ENCODE measurements around the gene NAT8L.
"Not testable (repeated sequence)": the region's sequence is repeated elsewhere in the genome, so short reads cannot be mapped to it uniquely, and the experiment has no call there.

NAT8L gene

GRCh38 chr4:2059046-2059725 lies at the start of gene NAT8L:
Gene NAT8L (plus strand): TSS chr4:2059327. CDS start chr4:2059512, 185 bp downstream.
- DNase-seq = peak; percentile 17

GRCh38 chr4:2009651-2010233 lies 49.4 kb upstream of the NAT8L start:
- peak; percentile 22 for DNase-seq

GRCh38 chr4:2011583-2011982 lies 47.5 kb upstream of the NAT8L start:
- no peak for DNase-seq

GRCh38 chr4:2015008-2015407 lies 44.1 kb upstream of the NAT8L start:
- DNase-seq = no peak

GRCh38 chr4:2021358-2022018 lies 37.6 kb upstream of the NAT8L start:
- not testable (repeated sequence) for DNase-seq

- DNase-seq = no peak
Observed at GRCh38 chr4:2024683-2025082, 34.4 kb upstream of the NAT8L start.

GRCh38 chr4:2025817-2026216 lies 33.3 kb upstream of the NAT8L start:
- DNase-seq = no peak

GRCh38 chr4:2027120-2027519 lies 32.0 kb upstream of the NAT8L start:
- not testable (repeated sequence) for DNase-seq

GRCh38 chr4:2031161-2031560 lies 28.0 kb upstream of the NAT8L start:
- DNase-seq = not testable (repeated sequence)

- DNase-seq = no peak
Observed at GRCh38 chr4:2036327-2036726, 22.8 kb upstream of the NAT8L start.

GRCh38 chr4:2036866-2037265 lies 22.3 kb upstream of the NAT8L start:
- DNase-seq = no peak

- DNase-seq = no peak
Observed at GRCh38 chr4:2040391-2041238, 18.5 kb upstream of the NAT8L start.

- peak; percentile 36 for DNase-seq
Observed at GRCh38 chr4:2041239-2042130, 17.6 kb upstream of the NAT8L start.

- DNase-seq = no peak
Observed at GRCh38 chr4:2042204-2042946, 16.8 kb upstream of the NAT8L start.

- no peak for DNase-seq
Observed at GRCh38 chr4:2042947-2043395, 16.2 kb upstream of the NAT8L start.

GRCh38 chr4:2043396-2044118 lies 15.6 kb upstream of the NAT8L start:
- no peak for DNase-seq

- no peak for DNase-seq
Observed at GRCh38 chr4:2044119-2044485, 15.0 kb upstream of the NAT8L start.

GRCh38 chr4:2044542-2045517 lies 14.3 kb upstream of the NAT8L start:
- DNase-seq = no peak

- no peak for DNase-seq
Observed at GRCh38 chr4:2045518-2045951, 13.6 kb upstream of the NAT8L start.

Measured in NCI-H510A treated with DMSO at 0.1 percent for 48 hours (cell line).